Trophoblast cell (in vitro differentiated cells and primary cell): ENCODE measurements around the gene REXO1.

Experiments used
- DNase-seq, 2 donors: peaks; one replicate each; pipeline ENCODE4 v3.0.0-alpha.2; 2016
- H2AFZ ChIP-seq: 2 replicates; pipeline ENCODE4 v1.6.1; 2013; ENCODE audit warnings: low read length, moderate library complexity, mild to moderate bottlenecking; ENCODE audit not compliant: insufficient read depth, poor library complexity
- H2AK5ac ChIP-seq: 2 replicates; pipeline ENCODE4 v1.6.1; 2013; ENCODE audit warnings: mild to moderate bottlenecking, low read length
- H2BK120ac ChIP-seq: 2 replicates; pipeline ENCODE4 v1.6.1; 2013; ENCODE audit warnings: low read length, mild to moderate bottlenecking, moderate library complexity; ENCODE audit not compliant: insufficient read depth, poor library complexity
- H2BK12ac ChIP-seq: 2 replicates; pipeline ENCODE4 v1.6.1; 2013; ENCODE audit warnings: mild to moderate bottlenecking, low read length, moderate library complexity
- H2BK5ac ChIP-seq: 2 replicates; pipeline ENCODE4 v1.6.1; 2013; ENCODE audit warnings: low read length, low read depth, moderate library complexity, mild to moderate bottlenecking; ENCODE audit not compliant: poor library complexity
- H3K14ac ChIP-seq: 2 replicates; pipeline ENCODE4 v1.6.1; 2013; ENCODE audit warnings: mild to moderate bottlenecking, low read length
- H3K18ac ChIP-seq: 2 replicates; pipeline ENCODE4 v1.6.1; 2013; ENCODE audit warnings: mild to moderate bottlenecking, low read length
- H3K23ac ChIP-seq: 2 replicates; pipeline ENCODE4 v1.6.1; 2013; ENCODE audit warnings: low read length
- H3K27ac ChIP-seq: 2 replicates; pipeline ENCODE4 v1.5.1; 2013; ENCODE audit warnings: low read depth, mild to moderate bottlenecking, inconsistent platforms, low read length, moderate library complexity
- H3K27me3 ChIP-seq: 2 replicates; pipeline ENCODE4 v1.6.1; 2013; ENCODE audit warnings: inconsistent platforms, mild to moderate bottlenecking, low read length, moderate library complexity; ENCODE audit not compliant: insufficient read depth
- H3K36me3 ChIP-seq, 2 experiments: 1 replicate in 1 of 2; 2 replicates in 1 of 2; pipeline ENCODE4 v1.6.1; 2013; ENCODE audit warnings: low read length in 2 of 2, mild to moderate bottlenecking in 2 of 2, moderate library complexity in 1 of 2; ENCODE audit not compliant: insufficient read depth in 2 of 2, control insufficient read depth in 1 of 2
- H3K4ac ChIP-seq: 2 replicates; pipeline ENCODE4 v1.6.1; 2013; ENCODE audit warnings: low read depth, mild to moderate bottlenecking, low read length, moderate library complexity
- H3K4me1 ChIP-seq, 2 experiments: 1 replicate in 1 of 2; 2 replicates in 1 of 2; pipeline ENCODE4 v1.6.1; 2013; ENCODE audit warnings: low read length in 2 of 2, mild to moderate bottlenecking in 2 of 2, moderate library complexity in 1 of 2; ENCODE audit not compliant: insufficient read depth in 2 of 2, control insufficient read depth in 1 of 2
- H3K4me2 ChIP-seq: 2 replicates; pipeline ENCODE4 v1.6.1; 2013; ENCODE audit warnings: inconsistent platforms, mild to moderate bottlenecking, low read length, moderate library complexity
- H3K4me3 ChIP-seq: 2 replicates; pipeline ENCODE4 v1.5.1; 2013; ENCODE audit warnings: mild to moderate bottlenecking, low read depth, low read length, inconsistent platforms
- H3K79me1 ChIP-seq: one replicate; pipeline ENCODE4 v1.6.1; 2013; ENCODE audit warnings: low read length
- H3K79me2 ChIP-seq: 2 replicates; pipeline ENCODE4 v1.6.1; 2013; ENCODE audit warnings: low read length, mild to moderate bottlenecking; ENCODE audit not compliant: control insufficient read depth, insufficient read depth, poor library complexity
- H3K9ac ChIP-seq: 2 replicates; pipeline ENCODE4 v1.6.1; 2013; ENCODE audit warnings: mild to moderate bottlenecking, low read length
- H3K9me3 ChIP-seq: 2 replicates; pipeline ENCODE4 v1.6.1; 2013; ENCODE audit warnings: low read depth, mild to moderate bottlenecking, control low read depth, inconsistent platforms, low read length; ENCODE audit not compliant: insufficient read depth
- H4K12ac ChIP-seq: 2 replicates; pipeline ENCODE4 v1.6.1; 2013; ENCODE audit warnings: low read depth, mild to moderate bottlenecking, low read length, moderate library complexity
- H4K8ac ChIP-seq: 2 replicates; pipeline ENCODE4 v1.6.1; 2013; ENCODE audit warnings: low read depth, mild to moderate bottlenecking, low read length, moderate library complexity
- H4K91ac ChIP-seq: one replicate; pipeline ENCODE4 v1.6.1; 2013; ENCODE audit warnings: low read depth, mild to moderate bottlenecking, low read length, moderate library complexity
- WGBS: extraction: QIAGEN DNeasy Blood & Tissue Kit; methylation state at CpG from one replicate; pipeline ENCODE4 v1.1.7; 2013; ENCODE audit warnings: missing lambda C conversion rate; ENCODE audit not compliant: insufficient read length, insufficient coverage; ENCODE audit errors: extremely low coverage; 5-methylcytosine and 5-hydroxymethylcytosine counted together

The REXO1 gene

GRCh38 chr19:1808395-1808731, 39.9 kb downstream of the REXO1 start:
- Histone ChIP-seq H2AFZ (no peak overlapping the region), H3K14ac (no peak overlapping the region), H3K9ac (no peak overlapping the region), H3K18ac (no peak overlapping the region), H2AK5ac (no peak overlapping the region), H4K12ac (no peak overlapping the region), H3K4ac (no peak overlapping the region), H3K23ac (no peak overlapping the region), H3K4me2 (no peak overlapping the region), H3K27ac (no peak overlapping the region), H4K8ac (no peak overlapping the region), H3K4me1 (peaks cover 0 to 14% of the 10 kb centered on the region in 2 experiments), H3K9me3 (no peaks in the 10 kb centered on the region), H3K79me1 (no peaks in the 10 kb centered on the region), H2BK12ac (no peak overlapping the region), H3K79me2 (no peaks in the 10 kb centered on the region), H3K27me3 (no peaks in the 10 kb centered on the region), H3K36me3 (no peaks in the 10 kb centered on the region), H4K91ac (no peak overlapping the region), H3K4me3 (no peak overlapping the region), H2BK5ac (no peak overlapping the region), H2BK120ac (no peak overlapping the region)
- WGBS: no CpG with 5 or more reads among the region's 2 CpGs
- peak in 1 of 2 donors; percentile 17 for DNase-seq

DNA sequence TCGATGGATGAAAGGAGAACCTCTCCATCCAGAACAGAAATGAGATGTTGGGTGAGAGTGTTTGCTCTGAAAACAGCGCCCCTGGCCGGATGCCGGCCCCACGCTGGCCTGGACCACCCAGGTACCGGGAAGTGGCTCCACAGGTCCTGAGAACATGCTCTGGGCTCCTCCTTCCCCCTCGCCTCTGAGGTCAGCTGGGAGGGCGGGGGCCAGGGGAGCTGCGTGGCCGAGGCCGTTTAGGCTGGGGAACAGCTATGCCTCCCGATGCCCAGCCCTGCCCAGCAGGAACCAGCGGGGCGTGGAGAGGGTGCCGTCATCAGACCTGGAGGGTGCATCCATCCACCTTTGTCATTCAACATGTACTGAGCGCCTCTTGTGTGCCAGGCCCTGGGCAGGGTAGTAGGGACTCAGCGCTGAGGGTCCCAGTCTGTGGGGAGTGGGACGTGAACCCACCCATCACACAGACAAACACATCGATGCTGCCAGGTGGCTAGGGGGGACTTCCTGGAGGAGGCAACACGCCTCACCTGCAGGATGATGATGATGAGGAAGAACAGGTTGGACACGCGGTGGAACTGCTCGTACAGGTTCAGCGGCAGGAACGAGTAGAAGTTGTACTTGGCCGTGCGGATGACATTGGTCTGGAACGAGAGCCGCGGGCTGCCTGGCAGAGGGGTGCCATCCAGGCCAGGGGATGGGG, 40.4 kb downstream of the REXO1 start:
- no peaks in the 10 kb centered on the region for H3K36me3 ChIP-seq
- no peak overlapping the region for H3K4me3 ChIP-seq
- no CpG with 5 or more reads among the region's 30 CpGs for WGBS

GRCh38 chr19:1807030-1807694, 41.1 kb downstream of the REXO1 start:
- no CpG with 5 or more reads among the region's 28 CpGs for WGBS
- peaks cover 0 to 4% of the 10 kb centered on the region in 2 experiments for H3K4me1 ChIP-seq
- H3K79me2 ChIP-seq: no peaks in the 10 kb centered on the region
- H3K9me3 ChIP-seq: no peaks in the 10 kb centered on the region
- no peak overlapping the region for H4K12ac ChIP-seq
- no peak overlapping the region for H4K8ac ChIP-seq
- H3K18ac ChIP-seq: no peak overlapping the region
- no peak overlapping the region for H3K4me3 ChIP-seq
- no peak overlapping the region for H2BK5ac ChIP-seq
- H2AFZ ChIP-seq: no peak overlapping the region
- no peak overlapping the region for H3K9ac ChIP-seq
- H2AK5ac ChIP-seq: no peak overlapping the region
- H3K27ac ChIP-seq: no peak overlapping the region
- H2BK12ac ChIP-seq: no peak overlapping the region
- H3K14ac ChIP-seq: no peak overlapping the region
- no peak overlapping the region for H3K4ac ChIP-seq
- H3K27me3 ChIP-seq: no peaks in the 10 kb centered on the region
- DNase-seq: no peak
- H3K36me3 ChIP-seq: no peaks in the 10 kb centered on the region
- no peak overlapping the region for H3K23ac ChIP-seq
- no peak overlapping the region for H4K91ac ChIP-seq
- H3K4me2 ChIP-seq: no peak overlapping the region
- H3K79me1 ChIP-seq: no peaks in the 10 kb centered on the region
- no peak overlapping the region for H2BK120ac ChIP-seq

More for the DNA sequence above, 40.4 kb downstream of the REXO1 start:
- no peak overlapping the region for H4K91ac ChIP-seq
- no peak overlapping the region for H3K14ac ChIP-seq
- no peaks in the 10 kb centered on the region for H3K79me2 ChIP-seq
- no peaks in the 10 kb centered on the region for H3K9me3 ChIP-seq
- H2BK12ac ChIP-seq: no peak overlapping the region
- peaks cover 0 to 9% of the 10 kb centered on the region in 2 experiments for H3K4me1 ChIP-seq
- no peak overlapping the region for H2AFZ ChIP-seq
- H2BK5ac ChIP-seq: no peak overlapping the region
- DNase-seq: peak; percentile 7 to 45
- H3K18ac ChIP-seq: no peak overlapping the region
- no peak overlapping the region for H3K23ac ChIP-seq
- H2AK5ac ChIP-seq: no peak overlapping the region
- H2BK120ac ChIP-seq: no peak overlapping the region
- H3K4ac ChIP-seq: no peak overlapping the region
- H3K4me2 ChIP-seq: no peak overlapping the region
- no peaks in the 10 kb centered on the region for H3K27me3 ChIP-seq
- H4K8ac ChIP-seq: no peak overlapping the region
- no peak overlapping the region for H3K9ac ChIP-seq
- no peak overlapping the region for H3K27ac ChIP-seq
- no peak overlapping the region for H4K12ac ChIP-seq
- no peaks in the 10 kb centered on the region for H3K79me1 ChIP-seq

DNA sequence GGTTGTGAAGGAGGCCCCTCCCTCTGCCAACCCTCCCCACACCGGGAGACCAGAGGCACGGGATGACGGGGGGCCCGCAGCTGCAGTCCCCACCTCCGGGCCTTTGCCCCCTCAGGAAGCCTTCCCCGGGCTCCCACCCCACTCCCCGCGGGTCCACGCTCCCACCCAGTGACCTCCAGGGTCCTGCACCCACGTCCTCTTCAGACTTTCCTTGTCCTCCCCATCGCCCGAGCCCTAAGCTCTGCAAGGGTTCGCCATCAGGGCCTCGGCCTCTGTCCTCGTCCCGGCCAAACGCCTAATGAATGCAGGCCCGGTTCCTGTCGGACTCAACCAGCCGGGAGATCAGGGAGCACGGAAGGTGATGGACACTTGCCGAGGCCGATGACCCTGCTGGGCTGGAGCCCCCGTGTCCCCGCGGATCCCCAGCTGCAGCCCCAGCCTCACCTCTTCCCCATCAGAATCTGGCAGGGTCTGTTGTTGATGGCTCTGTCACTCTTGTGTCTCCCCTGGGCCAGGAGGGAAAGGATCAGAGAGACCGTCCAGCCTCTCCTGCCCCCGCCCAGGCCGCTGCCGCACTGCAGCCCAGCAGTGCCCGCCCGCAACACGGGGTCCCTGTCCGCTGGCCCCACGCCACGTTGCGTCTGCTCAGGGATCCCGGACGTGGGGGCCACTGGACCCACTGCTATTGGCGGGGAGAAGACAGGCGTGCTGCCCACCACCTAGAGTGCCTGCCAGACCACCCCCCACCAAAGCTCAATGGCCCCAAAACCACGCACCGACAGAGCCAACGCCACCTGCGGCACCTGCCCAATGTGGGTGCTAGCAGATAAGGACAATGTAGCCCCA, 41.9 kb downstream of the REXO1 start:
- Histone ChIP-seq H3K79me1 (no peaks in the 10 kb centered on the region), H3K27ac (no peak overlapping the region), H3K4me2 (no peak overlapping the region), H2BK5ac (no peak overlapping the region), H4K8ac (no peak overlapping the region), H3K36me3 (no peaks in the 10 kb centered on the region), H2BK12ac (no peak overlapping the region), H2AFZ (no peak overlapping the region), H3K27me3 (no peaks in the 10 kb centered on the region), H3K4me3 (no peak overlapping the region), H4K91ac (no peak overlapping the region), H2BK120ac (no peak overlapping the region), H3K9ac (peak overlapping the region; percentile 5), H4K12ac (no peak overlapping the region), H3K14ac (no peak overlapping the region), H3K4ac (no peak overlapping the region), H3K23ac (no peak overlapping the region), H3K18ac (no peak overlapping the region), H3K9me3 (no peaks in the 10 kb centered on the region), H3K79me2 (no peaks in the 10 kb centered on the region), H3K4me1 (no peaks in the 10 kb centered on the region), H2AK5ac (no peak overlapping the region)
- no CpG with 5 or more reads among the region's 45 CpGs for WGBS
- no peak for DNase-seq
